ENCODE data around the gene SNRPE.

DNA sequence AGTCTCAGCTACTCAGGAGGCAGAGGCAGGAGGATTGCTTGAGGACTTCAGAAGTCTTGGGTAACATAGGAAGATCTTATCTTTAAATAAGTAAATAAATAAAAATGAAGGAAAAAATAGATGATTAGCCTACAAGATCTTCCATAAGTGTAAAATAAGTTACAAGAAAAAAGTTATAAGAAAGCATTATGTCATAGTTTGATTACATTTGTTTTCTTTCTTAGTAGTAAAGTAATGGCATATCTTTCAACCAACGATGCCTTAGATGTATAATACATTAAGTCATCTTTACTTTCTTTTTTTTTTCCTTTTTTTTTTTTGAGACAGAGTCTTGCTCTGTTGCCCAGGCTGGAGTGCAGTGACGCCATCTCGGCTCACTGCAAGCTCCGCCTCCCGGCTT, 46.5 kb downstream of the SNRPE start:
- TF ChIP-seq POLR2A (IDR thresholded peaks at IDR 0.05; ENCODE audit: low read length) (no peak), GATA1 (IDR thresholded peaks at IDR 0.05; ENCODE audit: low read depth, low read length) (no peak)

Measured in erythroblast (primary cell).